Astrocyte (in vitro differentiated cells and primary cell): ENCODE measurements around the gene ACKR3.
A peak's percentile ranks its signal among the peaks of the same experiment; 100 is the strongest.

Experiments used
- EZH2 ChIP-seq: IDR thresholded peaks from 2 replicates; pipeline ENCODE4 v1.6.1; 2012; ENCODE audit warnings: mild to moderate bottlenecking, low read length, inconsistent platforms; ENCODE audit not compliant: insufficient read depth
- TF ChIP-seq, protein P1 (sequence below): IDR thresholded peaks from 2 replicates; pipeline ENCODE4 v1.5.1; 2011; ENCODE audit warnings: low read depth, mild to moderate bottlenecking, inconsistent platforms, low read length, moderate library complexity; ENCODE audit not compliant: insufficient read depth

GRCh38 chr2:236569573-236569973, at the start of gene ACKR3:
- TF ChIP-seq, protein P1, sequence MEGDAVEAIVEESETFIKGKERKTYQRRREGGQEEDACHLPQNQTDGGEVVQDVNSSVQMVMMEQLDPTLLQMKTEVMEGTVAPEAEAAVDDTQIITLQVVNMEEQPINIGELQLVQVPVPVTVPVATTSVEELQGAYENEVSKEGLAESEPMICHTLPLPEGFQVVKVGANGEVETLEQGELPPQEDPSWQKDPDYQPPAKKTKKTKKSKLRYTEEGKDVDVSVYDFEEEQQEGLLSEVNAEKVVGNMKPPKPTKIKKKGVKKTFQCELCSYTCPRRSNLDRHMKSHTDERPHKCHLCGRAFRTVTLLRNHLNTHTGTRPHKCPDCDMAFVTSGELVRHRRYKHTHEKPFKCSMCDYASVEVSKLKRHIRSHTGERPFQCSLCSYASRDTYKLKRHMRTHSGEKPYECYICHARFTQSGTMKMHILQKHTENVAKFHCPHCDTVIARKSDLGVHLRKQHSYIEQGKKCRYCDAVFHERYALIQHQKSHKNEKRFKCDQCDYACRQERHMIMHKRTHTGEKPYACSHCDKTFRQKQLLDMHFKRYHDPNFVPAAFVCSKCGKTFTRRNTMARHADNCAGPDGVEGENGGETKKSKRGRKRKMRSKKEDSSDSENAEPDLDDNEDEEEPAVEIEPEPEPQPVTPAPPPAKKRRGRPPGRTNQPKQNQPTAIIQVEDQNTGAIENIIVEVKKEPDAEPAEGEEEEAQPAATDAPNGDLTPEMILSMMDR = peak; percentile 41
- TF ChIP-seq EZH2 = no peak
